CD8-positive, alpha-beta memory T cell (primary cell): ENCODE results near the gene XIRP1. TPM values are rescaled to one million over a fixed set of nuclear protein-coding genes. Genes with fewer than 3 reads are reported as not detected.
A peak's percentile ranks its signal among the peaks of the same experiment; 100 is the strongest.

Source experiments
- CTCF ChIA-PET: fragments of 350-600 bp; sonication (Branson Sonifier 250); formaldehyde crosslinking; loops from one replicate; lab custom pipeline; 2021; ENCODE audit warnings: antibody characterized with exemption; lab: Charles Lee
- POLR2A ChIA-PET: fragments of 350-600 bp; sonication (Branson Sonifier 250); formaldehyde crosslinking; loops from one replicate; lab custom pipeline; 2021; ENCODE audit warnings: antibody characterized with exemption; lab: Charles Lee
- DNase-seq, 5 donors: peaks; one replicate each; pipeline versions ENCODE4 v3.0.0 to v3.0.0-alpha.2; 2020 to 2022; ENCODE audit warnings: mixed read lengths in 1 of 5
- H3K27ac ChIP-seq: one replicate; pipeline ENCODE4 v1.7.0; 2013; ENCODE audit warnings: low read depth, mild to moderate bottlenecking, low read length, moderate library complexity
- H3K27me3 ChIP-seq: 2 replicates; pipeline ENCODE4 v1.7.0; 2013; ENCODE audit warnings: low read length, mild to moderate bottlenecking; ENCODE audit not compliant: insufficient read depth, poor library complexity, severe bottlenecking
- H3K36me3 ChIP-seq: 2 replicates; pipeline ENCODE4 v1.7.0; 2013; ENCODE audit warnings: mild to moderate bottlenecking, low read length, moderate library complexity; ENCODE audit not compliant: insufficient read depth
- H3K4me1 ChIP-seq: 2 replicates; pipeline ENCODE4 v1.7.0; 2013; ENCODE audit warnings: mild to moderate bottlenecking, low read length, moderate library complexity; ENCODE audit not compliant: insufficient read depth
- H3K4me3 ChIP-seq: 2 replicates; pipeline ENCODE4 v1.7.0; 2013; ENCODE audit warnings: mild to moderate bottlenecking, low read length
- H3K9me3 ChIP-seq: 2 replicates; pipeline ENCODE4 v1.7.0; 2013; ENCODE audit warnings: mild to moderate bottlenecking, low read length
- H3K27ac Mint-ChIP-seq, 8 donors: one replicate each; pipeline ENCODE4 v1.8.0; 2020 to 2021; ENCODE audit warnings: mixed read lengths in 8 of 8, mild to moderate bottlenecking in 6 of 8, inconsistent platforms in 3 of 8, moderate library complexity in 3 of 8
- H3K27me3 Mint-ChIP-seq, 2 donors: one replicate each; pipeline ENCODE4 v1.8.0; 2020 to 2021; ENCODE audit warnings: mixed read lengths in 2 of 2, mild to moderate bottlenecking in 1 of 2, moderate library complexity in 1 of 2
- H3K36me3 Mint-ChIP-seq, 3 donors: one replicate each; pipeline ENCODE4 v1.8.0; 2020 to 2021; ENCODE audit warnings: mixed read lengths in 3 of 3, inconsistent platforms in 1 of 3, mild to moderate bottlenecking in 1 of 3
- H3K4me1 Mint-ChIP-seq, 3 donors: one replicate each; pipeline ENCODE4 v1.8.0; 2020 to 2021; ENCODE audit warnings: mixed read lengths in 3 of 3, inconsistent platforms in 1 of 3, mild to moderate bottlenecking in 1 of 3
- H3K4me3 Mint-ChIP-seq, 7 donors: one replicate each; pipeline ENCODE4 v1.8.0; 2020 to 2021; ENCODE audit warnings: mixed read lengths in 7 of 7, mild to moderate bottlenecking in 6 of 7, moderate library complexity in 4 of 7, inconsistent platforms in 2 of 7
- H3K9me3 Mint-ChIP-seq, 5 donors: one replicate each; pipeline ENCODE4 v1.8.0; 2020 to 2022; ENCODE audit warnings: mixed read lengths in 5 of 5, mild to moderate bottlenecking in 3 of 5, moderate library complexity in 2 of 5, inconsistent platforms in 1 of 5
- polyA plus RNA-seq: library from polyadenylated mRNA; unstranded; fragments of 300-500 nt; fragmentation: Illumina TruSeq; gene quantifications from one replicate; pipeline ENCODE4 v1.2.3, GENCODE V29; 2021
- total RNA-seq, 2 experiments: library from RNA; stranded (reverse); gene quantifications; one replicate each; pipeline ENCODE4 v1.2.3, GENCODE V29; 2021

XIRP1 gene, protein sequence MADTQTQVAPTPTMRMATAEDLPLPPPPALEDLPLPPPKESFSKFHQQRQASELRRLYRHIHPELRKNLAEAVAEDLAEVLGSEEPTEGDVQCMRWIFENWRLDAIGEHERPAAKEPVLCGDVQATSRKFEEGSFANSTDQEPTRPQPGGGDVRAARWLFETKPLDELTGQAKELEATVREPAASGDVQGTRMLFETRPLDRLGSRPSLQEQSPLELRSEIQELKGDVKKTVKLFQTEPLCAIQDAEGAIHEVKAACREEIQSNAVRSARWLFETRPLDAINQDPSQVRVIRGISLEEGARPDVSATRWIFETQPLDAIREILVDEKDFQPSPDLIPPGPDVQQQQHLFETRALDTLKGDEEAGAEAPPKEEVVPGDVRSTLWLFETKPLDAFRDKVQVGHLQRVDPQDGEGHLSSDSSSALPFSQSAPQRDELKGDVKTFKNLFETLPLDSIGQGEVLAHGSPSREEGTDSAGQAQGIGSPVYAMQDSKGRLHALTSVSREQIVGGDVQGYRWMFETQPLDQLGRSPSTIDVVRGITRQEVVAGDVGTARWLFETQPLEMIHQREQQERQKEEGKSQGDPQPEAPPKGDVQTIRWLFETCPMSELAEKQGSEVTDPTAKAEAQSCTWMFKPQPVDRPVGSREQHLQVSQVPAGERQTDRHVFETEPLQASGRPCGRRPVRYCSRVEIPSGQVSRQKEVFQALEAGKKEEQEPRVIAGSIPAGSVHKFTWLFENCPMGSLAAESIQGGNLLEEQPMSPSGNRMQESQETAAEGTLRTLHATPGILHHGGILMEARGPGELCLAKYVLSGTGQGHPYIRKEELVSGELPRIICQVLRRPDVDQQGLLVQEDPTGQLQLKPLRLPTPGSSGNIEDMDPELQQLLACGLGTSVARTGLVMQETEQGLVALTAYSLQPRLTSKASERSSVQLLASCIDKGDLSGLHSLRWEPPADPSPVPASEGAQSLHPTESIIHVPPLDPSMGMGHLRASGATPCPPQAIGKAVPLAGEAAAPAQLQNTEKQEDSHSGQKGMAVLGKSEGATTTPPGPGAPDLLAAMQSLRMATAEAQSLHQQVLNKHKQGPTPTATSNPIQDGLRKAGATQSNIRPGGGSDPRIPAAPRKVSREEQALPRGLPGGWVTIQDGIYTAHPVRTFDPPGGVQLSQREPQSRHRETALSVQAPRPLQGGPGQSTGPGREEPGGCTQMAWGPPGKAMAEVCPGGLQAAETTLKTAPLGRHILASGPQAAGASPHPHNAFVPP (N-terminal part only)
- 1 to 10 TPM; 4.1 to 5.3 TPM for total RNA-seq
- polyA plus RNA-seq = not detected

DNA sequence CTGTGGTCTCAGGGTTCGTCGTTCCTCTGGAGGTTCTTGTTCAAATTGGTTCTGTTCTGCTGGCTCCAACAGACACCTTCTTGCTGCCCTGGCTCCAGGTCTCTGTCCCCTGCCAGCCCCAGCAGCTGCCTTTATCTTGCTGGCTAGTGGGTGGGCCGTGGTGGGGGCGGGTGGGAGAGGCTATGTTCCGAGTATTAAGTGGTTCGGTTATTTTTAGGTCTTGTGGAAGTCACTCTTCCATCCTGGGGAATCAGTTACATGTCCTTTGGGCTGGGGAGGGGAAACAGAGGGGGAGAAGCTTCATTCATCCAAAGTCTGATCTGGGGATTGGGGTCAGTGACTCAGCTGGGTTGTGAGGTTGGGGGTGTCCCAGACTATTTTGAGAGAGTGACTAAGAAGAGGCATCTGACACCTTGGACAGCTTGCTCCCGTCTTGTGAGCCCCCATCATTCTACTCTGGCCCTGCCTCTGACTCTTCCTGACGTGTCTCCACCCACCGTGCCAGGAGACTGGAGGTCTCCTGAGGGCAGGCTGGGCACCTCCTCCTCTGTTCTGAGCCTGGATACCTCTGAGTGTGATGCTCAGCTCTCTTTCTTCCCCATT, at the start of gene XIRP1:
TSS of gene XIRP1 (minus strand) at position 106 of the 603 bp plus-strand sequence. CDS start 3,150 bp downstream, outside the sequence.
- H3K36me3 ChIP-seq = no peaks in the 10 kb centered on the region
- peak within 1 kb of the TSS in 3 of 8 donors; percentile 29 to 64 (median 43) for H3K27ac Mint-ChIP-seq
- H3K27ac ChIP-seq = no peak within 1 kb of the TSS
- no peak within 1 kb of the TSS for H3K4me3 ChIP-seq
- H3K4me3 Mint-ChIP-seq = no peak within 1 kb of the TSS
- H3K4me1 ChIP-seq = no peaks in the 10 kb centered on the region
- peaks cover 4 to 7% (median 5%) of the 10 kb centered on the region in 3 donors for H3K4me1 Mint-ChIP-seq
- H3K27me3 Mint-ChIP-seq = peaks cover 0 to 4% of the 10 kb centered on the region in 2 donors
- CTCF ChIA-PET = interaction anchor here (3.6 to 11.5 kb wide), 2 partner anchors 10 to 95 kb away, joined by 14 to 253 read pairs; no protein-coding TSS in a partner anchor
- DNase-seq = no peak
- POLR2A ChIA-PET = no interaction called here
- no peaks in the 10 kb centered on the region for H3K27me3 ChIP-seq
- H3K36me3 Mint-ChIP-seq = no peaks in the 10 kb centered on the region
- no peaks in the 10 kb centered on the region for H3K9me3 ChIP-seq
- no peaks in the 10 kb centered on the region for H3K9me3 Mint-ChIP-seq

DNA sequence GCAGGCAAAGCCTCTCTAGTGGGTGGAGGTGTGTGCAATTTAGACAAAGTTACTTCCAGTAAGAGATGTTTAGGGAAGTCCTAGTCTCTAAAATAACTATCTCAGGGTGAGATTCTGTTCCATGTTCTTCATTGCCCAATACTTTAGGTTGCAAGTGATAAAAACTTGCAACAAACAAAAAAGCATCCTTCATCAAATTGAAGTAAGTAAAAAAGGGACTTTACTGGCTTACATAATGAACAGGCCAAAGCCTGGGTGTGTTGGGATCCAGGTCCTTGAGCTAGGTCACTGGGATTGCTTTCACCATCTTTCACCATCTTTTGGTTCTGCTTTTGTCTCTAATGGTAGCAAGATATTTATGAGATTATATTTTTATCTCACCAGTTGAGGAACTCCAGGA, 49.2 kb upstream of the XIRP1 start:
- no peak for DNase-seq
- H3K4me3 ChIP-seq = no peak overlapping the region
- no peaks in the 10 kb centered on the region for H3K4me1 ChIP-seq
- H3K27ac ChIP-seq = no peak overlapping the region
- no peak overlapping the region for H3K4me3 Mint-ChIP-seq
- CTCF ChIA-PET = interaction anchor here (1.3 kb wide), 1 partner anchor 51 kb away, joined by 3 read pairs; no protein-coding TSS in a partner anchor
- H3K27me3 Mint-ChIP-seq = peaks cover 0 to 7% of the 10 kb centered on the region in 2 donors
- peaks cover 0 to 7% (median 4%) of the 10 kb centered on the region in 5 donors for H3K9me3 Mint-ChIP-seq
- H3K27ac Mint-ChIP-seq = peak overlapping the region in 2 of 8 donors; percentile 8 to 15
- H3K27me3 ChIP-seq = no peaks in the 10 kb centered on the region
- POLR2A ChIA-PET = no interaction called here
- peaks cover 7 to 33% (median 25%) of the 10 kb centered on the region in 3 donors for H3K4me1 Mint-ChIP-seq
- no peaks in the 10 kb centered on the region for H3K9me3 ChIP-seq
- peaks cover 0 to 24% (median 2%) of the 10 kb centered on the region in 3 donors for H3K36me3 Mint-ChIP-seq
- no peaks in the 10 kb centered on the region for H3K36me3 ChIP-seq

- POLR2A ChIA-PET = no interaction called here
- peaks cover 0 to 10% (median 0%) of the 10 kb centered on the region in 3 donors for H3K36me3 Mint-ChIP-seq
- peaks cover 3 to 11% of the 10 kb centered on the region in 2 donors for H3K27me3 Mint-ChIP-seq
- Histone ChIP-seq H3K4me3 (no peak overlapping the region), H3K4me1 (peaks cover 27% of the 10 kb centered on the region), H3K27ac (no peak overlapping the region), H3K9me3 (no peaks in the 10 kb centered on the region), H3K27me3 (no peaks in the 10 kb centered on the region), H3K36me3 (no peaks in the 10 kb centered on the region)
- peaks cover 40 to 72% (median 58%) of the 10 kb centered on the region in 3 donors for H3K4me1 Mint-ChIP-seq
- H3K4me3 Mint-ChIP-seq = peak overlapping the region in 1 of 7 donors; percentile 18
- no peak for DNase-seq
- CTCF ChIA-PET = interaction anchor here (1.5 kb wide), 1 partner anchor 51 kb away, joined by 4 read pairs; no protein-coding TSS in a partner anchor
- peak overlapping the region in 2 of 8 donors; percentile 42 to 83 for H3K27ac Mint-ChIP-seq
- no peaks in the 10 kb centered on the region for H3K9me3 Mint-ChIP-seq
These were observed 44.6 kb upstream of the XIRP1 start for GRCh38 chr3:39237027-39237426.

- Mint-ChIP-seq H3K36me3 (no peaks in the 10 kb centered on the region), H3K27me3 (peaks cover 6 to 12% of the 10 kb centered on the region in 2 donors), H3K9me3 (no peaks in the 10 kb centered on the region), H3K4me3 (peak overlapping the region; percentile 61 to 91 (median 69)), H3K4me1 (peaks cover 48 to 77% (median 60%) of the 10 kb centered on the region in 3 donors), H3K27ac (peak overlapping the region; percentile 81 to 96 (median 89))
- H3K27me3 ChIP-seq = no peaks in the 10 kb centered on the region
- H3K4me1 ChIP-seq = peaks cover 27% of the 10 kb centered on the region
- CTCF ChIA-PET = interaction anchor here (1.1 to 2.6 kb wide), 4 partner anchors 20 to 56 kb away, joined by 3 to 10 read pairs (median 4); no protein-coding TSS in a partner anchor
- no peaks in the 10 kb centered on the region for H3K36me3 ChIP-seq
- peak overlapping the region; percentile 4 for H3K4me3 ChIP-seq
- POLR2A ChIA-PET = interaction anchor here (0.6 to 0.7 kb wide), 2 partner anchors 42 to 150 kb away, joined by 4 read pairs; no protein-coding TSS in a partner anchor
- DNase-seq = peak in 4 of 5 donors; percentile 23 to 61 (median 40)
- no peaks in the 10 kb centered on the region for H3K9me3 ChIP-seq
- no peak overlapping the region for H3K27ac ChIP-seq
These were observed 42.3 kb upstream of the XIRP1 start for GRCh38 chr3:39234651-39235050.

GRCh38 chr3:39232859-39233258, 40.5 kb upstream of the XIRP1 start:
- no peak for DNase-seq
- H3K27ac Mint-ChIP-seq = peak overlapping the region; percentile 17 to 94 (median 71)
- no peaks in the 10 kb centered on the region for H3K27me3 ChIP-seq
- ChIA-PET CTCF (interaction anchor here (2.6 kb wide), 1 partner anchor 58 kb away, joined by 10 read pairs; no protein-coding TSS in a partner anchor), POLR2A (no interaction called here)
- H3K27ac ChIP-seq = no peak overlapping the region
- peak overlapping the region; percentile 23 to 91 (median 72) for H3K4me3 Mint-ChIP-seq
- H3K9me3 ChIP-seq = no peaks in the 10 kb centered on the region
- no peak overlapping the region for H3K4me3 ChIP-seq
- H3K27me3 Mint-ChIP-seq = peaks cover 6 to 11% of the 10 kb centered on the region in 2 donors
- H3K4me1 Mint-ChIP-seq = peaks cover 44 to 63% (median 51%) of the 10 kb centered on the region in 3 donors
- H3K36me3 Mint-ChIP-seq = no peaks in the 10 kb centered on the region
- H3K4me1 ChIP-seq = peaks cover 27% of the 10 kb centered on the region
- H3K9me3 Mint-ChIP-seq = no peaks in the 10 kb centered on the region
- H3K36me3 ChIP-seq = no peaks in the 10 kb centered on the region

DNA sequence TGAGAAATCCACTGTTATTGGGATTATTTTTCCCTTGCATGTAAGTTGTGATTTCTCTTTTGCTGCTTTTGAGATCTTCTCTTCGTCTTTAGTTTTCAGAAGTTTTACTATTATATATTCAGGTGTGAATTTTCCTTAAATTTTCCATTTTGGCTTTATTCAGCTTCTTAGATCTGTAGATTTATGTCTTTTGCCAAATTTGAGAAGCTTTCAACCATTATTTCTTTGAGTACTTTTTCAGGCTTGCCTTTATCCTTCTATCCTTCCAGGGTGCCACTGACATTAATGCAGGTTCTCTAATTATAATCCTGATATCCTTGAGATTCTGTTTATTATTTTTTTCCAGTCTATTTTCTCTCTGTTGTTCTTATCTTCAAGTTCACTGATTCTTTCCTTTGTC, 38.1 kb upstream of the XIRP1 start:
- ChIA-PET CTCF (no interaction called here), POLR2A (no interaction called here)
- Histone ChIP-seq H3K9me3 (no peaks in the 10 kb centered on the region), H3K27me3 (no peaks in the 10 kb centered on the region), H3K4me3 (no peak overlapping the region), H3K4me1 (peaks cover 21% of the 10 kb centered on the region), H3K27ac (no peak overlapping the region), H3K36me3 (no peaks in the 10 kb centered on the region)
- no peak for DNase-seq
- H3K4me1 Mint-ChIP-seq = peaks cover 47 to 53% (median 47%) of the 10 kb centered on the region in 3 donors
- H3K36me3 Mint-ChIP-seq = no peaks in the 10 kb centered on the region
- H3K27me3 Mint-ChIP-seq = peaks cover 6 to 11% of the 10 kb centered on the region in 2 donors
- H3K9me3 Mint-ChIP-seq = no peaks in the 10 kb centered on the region
- H3K4me3 Mint-ChIP-seq = peak overlapping the region in 1 of 7 donors; percentile 5
- no peak overlapping the region for H3K27ac Mint-ChIP-seq

GRCh38 chr3:39228496-39228895, 36.1 kb upstream of the XIRP1 start:
- no peak for DNase-seq
- Mint-ChIP-seq H3K9me3 (no peaks in the 10 kb centered on the region), H3K4me3 (no peak overlapping the region), H3K4me1 (peaks cover 40 to 41% (median 40%) of the 10 kb centered on the region in 3 donors), H3K36me3 (no peaks in the 10 kb centered on the region), H3K27me3 (peaks cover 4 to 11% of the 10 kb centered on the region in 2 donors), H3K27ac (no peak overlapping the region)
- ChIA-PET POLR2A (no interaction called here), CTCF (interaction anchor here (1.2 to 1.6 kb wide), 3 partner anchors 9 to 60 kb away, joined by 3 to 5 read pairs (median 5); no protein-coding TSS in a partner anchor)
- no peaks in the 10 kb centered on the region for H3K36me3 ChIP-seq
- no peaks in the 10 kb centered on the region for H3K9me3 ChIP-seq
- no peaks in the 10 kb centered on the region for H3K27me3 ChIP-seq
- H3K4me1 ChIP-seq = peaks cover 3% of the 10 kb centered on the region
- H3K27ac ChIP-seq = no peak overlapping the region
- H3K4me3 ChIP-seq = no peak overlapping the region
